ENCODE results near the gene TTC23.

The TTC23 gene

DNA sequence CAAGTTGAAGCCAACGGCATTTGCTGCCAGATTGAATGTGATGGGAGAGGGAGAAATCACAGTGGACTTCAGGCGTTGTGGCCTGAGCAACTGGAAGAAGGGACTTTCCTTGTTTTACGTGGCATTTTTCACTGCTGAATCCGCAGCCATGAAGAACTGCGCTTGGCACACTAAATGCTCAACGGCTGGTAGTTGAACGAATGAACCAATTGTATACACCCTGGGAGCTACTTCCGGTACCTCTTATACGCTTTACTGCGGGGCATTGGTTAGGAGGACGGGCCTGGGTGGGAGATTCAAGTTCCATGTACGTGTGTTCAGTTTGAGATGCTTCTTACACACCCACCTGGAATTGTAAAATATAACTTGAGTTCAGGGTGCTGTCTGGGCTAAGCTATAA, 139.3 kb downstream of the TTC23 start:
- TF ChIP-seq FOXP2 (optimal IDR thresholded peaks at IDR 0.05; ENCODE audit: borderline replicate concordance, extremely low read depth, extremely low read length, insufficient read depth) (no peak), TAF1 (IDR thresholded peaks at IDR 0.05; ENCODE audit: borderline replicate concordance, insufficient read depth, low read length) (no peak), POLR2AphosphoS5 (IDR thresholded peaks at IDR 0.05; ENCODE audit: low read depth, low read length) (no peak), SIN3A (IDR thresholded peaks at IDR 0.05; ENCODE audit: borderline replicate concordance, insufficient read depth, low read length) (no peak)
- TF ChIP-seq, protein P1, sequence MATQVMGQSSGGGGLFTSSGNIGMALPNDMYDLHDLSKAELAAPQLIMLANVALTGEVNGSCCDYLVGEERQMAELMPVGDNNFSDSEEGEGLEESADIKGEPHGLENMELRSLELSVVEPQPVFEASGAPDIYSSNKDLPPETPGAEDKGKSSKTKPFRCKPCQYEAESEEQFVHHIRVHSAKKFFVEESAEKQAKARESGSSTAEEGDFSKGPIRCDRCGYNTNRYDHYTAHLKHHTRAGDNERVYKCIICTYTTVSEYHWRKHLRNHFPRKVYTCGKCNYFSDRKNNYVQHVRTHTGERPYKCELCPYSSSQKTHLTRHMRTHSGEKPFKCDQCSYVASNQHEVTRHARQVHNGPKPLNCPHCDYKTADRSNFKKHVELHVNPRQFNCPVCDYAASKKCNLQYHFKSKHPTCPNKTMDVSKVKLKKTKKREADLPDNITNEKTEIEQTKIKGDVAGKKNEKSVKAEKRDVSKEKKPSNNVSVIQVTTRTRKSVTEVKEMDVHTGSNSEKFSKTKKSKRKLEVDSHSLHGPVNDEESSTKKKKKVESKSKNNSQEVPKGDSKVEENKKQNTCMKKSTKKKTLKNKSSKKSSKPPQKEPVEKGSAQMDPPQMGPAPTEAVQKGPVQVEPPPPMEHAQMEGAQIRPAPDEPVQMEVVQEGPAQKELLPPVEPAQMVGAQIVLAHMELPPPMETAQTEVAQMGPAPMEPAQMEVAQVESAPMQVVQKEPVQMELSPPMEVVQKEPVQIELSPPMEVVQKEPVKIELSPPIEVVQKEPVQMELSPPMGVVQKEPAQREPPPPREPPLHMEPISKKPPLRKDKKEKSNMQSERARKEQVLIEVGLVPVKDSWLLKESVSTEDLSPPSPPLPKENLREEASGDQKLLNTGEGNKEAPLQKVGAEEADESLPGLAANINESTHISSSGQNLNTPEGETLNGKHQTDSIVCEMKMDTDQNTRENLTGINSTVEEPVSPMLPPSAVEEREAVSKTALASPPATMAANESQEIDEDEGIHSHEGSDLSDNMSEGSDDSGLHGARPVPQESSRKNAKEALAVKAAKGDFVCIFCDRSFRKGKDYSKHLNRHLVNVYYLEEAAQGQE (IDR thresholded peaks at IDR 0.05; ENCODE audit: insufficient read depth in 1 of 2, low read depth in 2 of 2, low read length in 2 of 2) = no peak

DNA sequence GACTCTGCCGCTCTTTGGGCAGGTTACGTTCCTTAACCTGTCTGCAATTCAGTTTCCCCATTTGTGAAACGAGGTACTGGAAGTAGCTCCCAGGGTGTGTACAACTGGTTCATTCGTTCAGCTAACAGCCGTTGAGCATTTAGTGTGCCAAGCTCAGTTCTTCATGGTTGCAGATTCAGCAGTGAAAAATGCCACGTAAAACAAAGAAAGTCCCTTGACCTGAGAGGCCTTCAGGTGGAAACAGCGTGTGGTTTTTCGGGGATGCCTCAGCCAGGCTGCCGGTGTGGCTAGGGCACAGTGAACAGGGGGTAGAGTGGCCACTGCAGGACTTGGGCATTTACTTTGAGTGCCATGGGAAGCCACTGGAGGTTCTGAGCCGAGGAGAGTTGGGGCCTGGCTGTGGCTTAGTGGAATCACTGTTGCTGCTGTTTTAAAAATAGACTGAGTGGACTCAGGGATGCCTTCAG, 139.8 kb downstream of the TTC23 start:
- no peak for TF ChIP-seq POLR2AphosphoS5 (IDR thresholded peaks at IDR 0.05; ENCODE audit: low read depth, low read length)
- TF ChIP-seq SIN3A (IDR thresholded peaks at IDR 0.05; ENCODE audit: borderline replicate concordance, insufficient read depth, low read length) = no peak
- no peak for TF ChIP-seq FOXP2 (optimal IDR thresholded peaks at IDR 0.05; ENCODE audit: borderline replicate concordance, extremely low read depth, extremely low read length, insufficient read depth)
- TF ChIP-seq, protein P1 (IDR thresholded peaks at IDR 0.05; ENCODE audit: insufficient read depth in 1 of 2, low read depth in 2 of 2, low read length in 2 of 2) = no peak
- TF ChIP-seq TAF1 (IDR thresholded peaks at IDR 0.05; ENCODE audit: borderline replicate concordance, insufficient read depth, low read length) = no peak

DNA sequence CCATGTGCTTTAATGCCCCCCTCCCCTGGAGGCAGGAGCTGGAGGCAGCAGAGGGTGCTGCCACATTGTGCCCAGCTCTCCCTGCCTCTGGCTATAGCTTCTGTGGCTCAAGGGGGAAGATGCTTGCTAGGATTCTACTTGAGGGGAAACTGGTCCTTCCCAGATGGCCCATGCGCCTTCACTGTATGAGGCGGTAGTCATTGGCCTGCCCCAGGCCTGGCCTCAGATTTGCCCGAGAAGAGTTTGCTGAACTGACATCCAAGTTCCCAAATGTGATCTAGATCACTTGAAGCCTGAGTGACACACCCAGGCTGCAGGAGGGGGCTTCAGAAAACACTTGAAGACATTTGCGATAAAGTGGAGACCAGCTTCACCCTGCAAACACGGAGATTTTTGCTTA, 140.4 kb downstream of the TTC23 start:
- TF ChIP-seq TAF1 (IDR thresholded peaks at IDR 0.05; ENCODE audit: borderline replicate concordance, insufficient read depth, low read length) = no peak
- TF ChIP-seq, protein P1 (IDR thresholded peaks at IDR 0.05; ENCODE audit: insufficient read depth in 1 of 2, low read depth in 2 of 2, low read length in 2 of 2) = no peak
- no peak for TF ChIP-seq POLR2AphosphoS5 (IDR thresholded peaks at IDR 0.05; ENCODE audit: low read depth, low read length)
- no peak for TF ChIP-seq SIN3A (IDR thresholded peaks at IDR 0.05; ENCODE audit: borderline replicate concordance, insufficient read depth, low read length)
- TF ChIP-seq FOXP2 (optimal IDR thresholded peaks at IDR 0.05; ENCODE audit: borderline replicate concordance, extremely low read depth, extremely low read length, insufficient read depth) = no peak

DNA sequence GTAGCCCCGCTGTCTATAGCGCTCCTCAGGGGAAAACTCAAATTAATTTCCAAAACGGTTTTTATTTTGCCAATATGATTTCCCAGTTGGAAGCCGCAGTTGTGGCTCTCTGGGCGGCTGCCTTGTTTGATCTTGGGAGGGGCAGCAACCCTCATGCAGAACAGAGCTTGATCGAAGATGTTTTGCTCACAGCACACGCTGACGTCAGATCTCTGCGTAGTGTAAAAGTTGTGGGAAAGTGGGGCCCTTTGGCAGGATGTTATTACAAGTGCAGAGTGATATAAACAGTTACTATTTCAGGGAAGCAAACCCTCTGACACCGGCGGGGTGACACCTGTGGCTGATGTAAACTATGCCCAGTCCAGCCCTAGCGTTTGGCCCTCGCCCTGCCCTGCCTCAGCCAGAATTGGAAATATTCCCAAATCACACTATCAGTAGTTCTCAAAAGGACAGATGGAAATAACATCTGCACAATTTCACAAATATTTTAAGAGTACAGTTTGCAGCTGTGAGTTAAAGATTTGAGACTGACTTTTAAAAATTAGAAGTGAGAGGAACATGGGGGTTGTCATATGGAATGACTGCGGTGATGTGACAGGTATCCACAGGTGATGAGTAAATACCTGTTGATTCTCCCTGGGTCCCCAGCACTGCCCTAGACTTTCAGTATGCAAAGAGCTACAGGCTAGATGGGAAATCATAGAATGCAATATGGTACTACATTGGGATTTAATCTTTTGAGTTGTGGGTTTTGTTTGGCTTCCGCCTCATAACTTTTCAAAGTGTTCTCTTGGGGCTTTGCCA, 142.8 kb downstream of the TTC23 start:
- TF ChIP-seq TAF1 (IDR thresholded peaks at IDR 0.05; ENCODE audit: borderline replicate concordance, insufficient read depth, low read length) (no peak), FOXP2 (optimal IDR thresholded peaks at IDR 0.05; ENCODE audit: borderline replicate concordance, extremely low read depth, extremely low read length, insufficient read depth) (no peak), SIN3A (IDR thresholded peaks at IDR 0.05; ENCODE audit: borderline replicate concordance, insufficient read depth, low read length) (no peak), POLR2AphosphoS5 (IDR thresholded peaks at IDR 0.05; ENCODE audit: low read depth, low read length) (no peak)
- TF ChIP-seq, protein P1 (IDR thresholded peaks at IDR 0.05; ENCODE audit: insufficient read depth in 1 of 2, low read depth in 2 of 2, low read length in 2 of 2) = no peak

Measured in PFSK-1 (cell line).